Activated CD4-positive, alpha-beta T cell treated with anti-CD3 and anti-CD28 coated beads for 4 hours (primary cell): ENCODE results near the gene EXOSC10.

Experiments used
- DNase-seq, 2 donors: peaks; one replicate each; pipeline ENCODE4 v3.0.0-alpha.2; 2020

EXOSC10 gene

DNA sequence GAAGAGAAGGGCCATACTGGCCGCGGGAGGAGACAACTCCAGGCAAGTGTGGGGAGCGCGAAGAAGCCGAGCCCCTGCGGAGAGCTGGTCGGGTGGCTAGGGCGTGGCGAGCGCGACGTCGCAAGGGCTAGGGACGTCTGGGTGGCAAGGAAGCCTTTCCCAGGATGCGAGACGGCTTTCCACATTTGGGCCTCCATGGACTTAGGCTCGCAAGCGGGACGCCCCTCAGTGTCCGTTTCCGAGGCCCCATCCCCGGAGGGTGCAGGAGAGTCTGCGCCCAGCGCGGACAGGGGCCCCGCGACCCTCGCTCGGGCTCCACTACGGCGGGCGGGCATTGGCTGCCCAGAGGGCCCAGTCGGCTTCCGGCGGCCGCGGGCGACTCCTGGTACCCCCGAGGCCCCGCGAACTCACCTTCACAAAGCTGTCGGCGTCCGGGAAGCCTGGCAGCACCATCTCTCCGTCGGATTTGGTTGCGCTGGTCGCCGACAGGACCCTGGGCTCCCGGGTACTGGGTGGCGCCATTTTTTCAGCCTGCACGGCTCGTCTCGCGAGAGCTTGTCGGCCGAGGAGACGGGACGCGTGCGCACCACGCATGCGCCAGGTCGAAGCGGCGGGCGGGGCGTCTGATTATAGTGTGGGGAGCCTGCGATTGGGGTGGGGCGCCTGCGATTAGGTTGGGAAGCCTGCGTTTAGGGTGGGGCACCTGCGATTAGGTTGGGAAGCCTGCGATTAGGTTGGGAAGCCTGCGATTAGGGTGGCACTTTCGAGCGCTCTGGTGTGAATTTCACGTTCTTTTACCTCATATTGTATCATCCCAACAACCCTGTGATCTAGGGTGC, at the start of gene EXOSC10:
Gene EXOSC10 (minus strand): TSS at position 560 of the 839 bp plus-strand sequence. CDS start 38 bp downstream, at position 522.
- peak; percentile 94 to 95 for DNase-seq

DNA sequence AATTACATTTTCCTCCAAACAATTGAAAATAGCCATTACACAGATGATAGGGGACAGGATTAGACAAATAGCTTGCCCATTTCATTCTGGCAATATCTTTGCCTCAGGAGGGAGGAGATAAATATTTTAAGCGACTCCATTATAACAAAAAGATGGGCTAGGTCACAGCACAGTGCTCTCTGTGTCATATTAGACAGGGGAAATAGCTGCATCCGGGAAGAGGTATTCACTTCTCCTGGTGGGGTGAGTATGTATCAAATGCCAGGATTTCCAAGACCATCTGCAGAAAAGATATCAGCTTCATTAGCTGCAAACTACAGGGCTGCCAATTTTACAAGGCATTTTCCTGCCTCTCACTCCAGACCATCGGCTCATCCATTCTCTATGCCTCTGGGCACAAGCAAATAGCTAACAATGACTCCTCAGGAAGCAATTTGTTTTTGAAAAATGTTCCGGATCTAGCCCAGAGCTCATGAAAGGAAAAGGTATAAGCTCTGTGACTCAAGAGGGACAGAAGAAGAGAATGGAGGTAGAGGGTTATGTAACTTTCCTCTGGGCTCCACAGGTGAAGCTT, 47.6 kb upstream of the EXOSC10 start:
- DNase-seq, result no peak

DNA sequence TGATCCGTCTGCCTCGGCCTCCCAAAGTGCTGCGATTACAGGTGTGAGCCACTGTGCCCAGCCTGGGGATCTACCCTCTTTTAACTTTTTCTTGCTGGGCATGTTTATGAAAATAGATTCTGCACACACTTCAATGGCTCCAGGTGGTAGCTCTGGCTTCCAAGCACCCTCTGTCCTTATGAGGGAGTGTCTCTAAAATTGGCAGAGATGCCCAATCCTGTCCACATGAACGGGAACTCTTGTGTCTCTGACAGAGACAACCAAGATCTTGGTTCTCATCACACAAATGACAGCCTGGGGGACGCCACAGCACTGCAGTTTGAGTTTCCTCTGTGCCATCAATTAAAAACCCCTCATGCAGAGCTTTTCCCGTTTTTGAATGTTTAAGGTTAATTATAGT, 46.1 kb upstream of the EXOSC10 start:
- no peak for DNase-seq

DNA sequence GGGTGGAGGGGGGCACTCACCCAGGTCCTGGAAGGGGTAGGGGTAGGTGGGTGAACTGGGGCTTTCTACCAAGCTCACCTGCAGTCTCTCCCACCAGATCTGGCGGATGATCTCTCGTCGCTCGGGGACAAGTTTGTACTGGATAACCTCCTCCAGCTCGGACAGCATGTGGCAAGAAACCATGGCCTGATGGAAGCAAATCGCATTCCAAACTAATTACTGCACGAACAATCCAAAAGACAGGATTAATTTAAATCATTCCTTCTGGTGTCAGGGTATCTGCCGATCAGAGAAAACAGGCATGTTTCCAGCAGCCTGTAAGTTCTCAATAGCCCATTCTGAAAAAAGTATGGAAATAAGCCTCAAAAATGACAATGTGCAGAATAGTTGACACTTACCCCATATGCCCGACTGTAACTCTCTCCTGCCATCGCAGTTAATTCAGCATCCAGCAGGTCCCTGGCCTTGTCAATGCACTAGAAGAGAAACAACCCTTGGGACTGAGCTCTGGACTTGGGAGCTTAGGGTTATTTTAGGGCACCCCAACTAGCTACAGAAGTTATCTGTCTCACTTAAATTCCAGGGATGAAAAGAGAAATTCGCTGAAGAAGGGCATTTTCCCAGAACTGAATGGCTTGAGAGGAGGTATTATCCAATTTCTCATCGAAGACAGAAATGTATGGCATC, 45.0 kb upstream of the EXOSC10 start:
- DNase-seq, result no peak

DNA sequence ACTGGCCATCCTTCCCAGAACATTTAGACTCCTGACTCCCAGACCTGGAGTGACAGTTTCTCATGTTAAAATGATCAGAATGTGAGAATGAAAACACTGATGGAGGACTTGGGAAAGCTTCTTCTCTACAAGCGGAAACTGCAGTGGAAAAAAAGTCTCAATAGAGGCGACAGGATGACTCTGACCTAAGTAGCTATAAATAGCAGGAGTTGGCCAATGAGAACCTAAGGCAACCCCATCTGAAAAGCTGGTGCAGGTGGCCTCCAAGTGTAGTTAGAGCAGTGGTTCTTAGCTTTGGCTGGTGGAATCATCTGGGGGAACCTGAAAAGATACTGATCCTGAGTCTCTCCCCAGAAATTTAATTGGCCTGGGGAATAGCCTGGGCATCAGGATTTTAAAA, 44.2 kb upstream of the EXOSC10 start:
- DNase-seq, result no peak

DNA sequence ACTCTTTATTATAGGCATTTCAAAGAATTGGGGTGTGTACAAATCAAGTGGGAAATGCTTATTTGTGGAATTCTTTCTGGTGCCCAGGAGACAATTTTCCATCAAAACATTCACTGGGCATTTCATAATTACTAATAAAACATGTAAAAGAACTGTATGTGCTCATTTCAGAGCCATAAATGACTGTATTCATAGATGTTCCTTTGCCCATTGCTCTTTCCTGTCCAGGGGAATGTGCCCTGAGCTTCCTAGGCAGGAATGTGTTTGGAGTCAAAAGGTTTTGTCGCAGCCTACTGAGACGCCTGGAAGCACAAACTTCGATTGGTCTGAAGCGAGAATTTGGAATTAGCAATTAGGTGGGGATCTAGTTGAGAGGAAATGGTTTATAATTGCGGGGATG, 43.7 kb upstream of the EXOSC10 start:
- no peak for DNase-seq

DNA sequence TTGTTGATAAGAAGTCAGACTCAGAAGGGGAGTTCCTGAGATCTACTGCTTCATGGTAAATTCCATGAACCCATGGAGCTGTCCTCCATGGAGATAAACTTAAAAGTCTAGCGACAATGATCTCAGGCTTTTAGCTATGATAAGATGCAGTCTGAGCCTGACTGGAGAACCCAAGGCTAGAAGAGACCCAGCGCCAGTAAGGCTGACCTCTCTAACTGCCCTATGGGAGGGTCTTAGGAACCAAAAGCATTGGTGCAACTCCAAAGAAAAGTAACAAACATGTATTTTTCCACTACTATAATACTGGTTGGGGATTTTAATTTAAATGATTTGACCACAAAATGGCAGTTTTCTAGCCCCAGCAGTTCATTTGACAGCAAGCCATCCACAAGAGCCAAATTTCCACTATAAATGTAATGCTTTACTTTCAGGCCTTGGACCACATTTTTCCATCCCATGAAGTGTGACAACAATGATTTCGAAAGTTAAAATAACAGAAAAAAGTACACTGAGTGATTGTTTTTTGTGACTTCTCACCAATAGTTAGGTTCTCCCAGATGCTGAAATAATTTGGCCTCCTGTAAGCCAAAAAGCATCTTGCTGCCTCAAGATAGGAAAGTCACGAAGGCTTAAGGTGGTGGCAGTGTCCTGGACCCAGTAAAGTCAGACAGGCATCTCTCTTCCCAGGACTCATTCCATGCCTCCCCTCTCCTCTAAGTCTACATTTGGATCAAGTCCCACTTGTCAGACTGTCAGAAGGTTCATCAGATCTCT, 43.1 kb upstream of the EXOSC10 start:
- no peak for DNase-seq

DNA sequence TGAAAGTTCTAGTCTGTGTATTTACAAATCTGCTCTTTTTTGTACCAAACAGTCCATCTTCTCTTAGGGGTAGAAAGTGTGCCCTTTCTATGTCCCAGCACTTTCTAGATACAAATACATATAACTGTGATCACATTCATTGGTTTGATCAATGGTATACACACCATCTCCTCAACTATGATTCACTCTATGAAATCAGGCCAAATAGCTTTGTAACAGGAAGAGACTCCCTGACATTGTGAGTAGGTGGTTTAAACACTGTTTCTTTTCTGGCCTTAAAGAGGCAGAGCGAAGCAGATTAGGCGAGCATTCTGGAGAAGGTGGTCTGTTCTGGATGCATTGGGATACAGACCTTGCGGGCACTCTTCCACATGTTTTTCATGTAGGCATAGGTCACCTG, 39.3 kb upstream of the EXOSC10 start:
- no peak for DNase-seq

DNA sequence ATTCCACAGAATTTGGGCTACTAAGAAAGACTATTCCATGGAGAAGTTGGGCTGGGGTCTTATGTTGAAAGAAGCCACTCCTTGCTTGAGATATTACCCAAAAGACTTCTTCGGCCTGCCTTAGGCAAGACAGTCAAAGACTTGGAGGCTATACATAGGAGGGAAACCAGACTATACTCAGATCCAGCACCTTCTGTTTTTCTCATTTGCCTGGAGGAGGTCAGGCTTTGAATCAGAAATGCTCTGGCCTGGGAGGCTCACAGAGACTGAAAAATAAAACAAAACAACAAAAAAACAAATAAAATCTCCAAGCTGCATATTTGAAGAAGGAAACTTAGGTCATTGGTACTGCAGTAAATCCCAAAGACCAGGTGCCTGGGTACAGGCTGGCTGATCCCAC, 38.4 kb upstream of the EXOSC10 start:
- DNase-seq, result no peak

DNA sequence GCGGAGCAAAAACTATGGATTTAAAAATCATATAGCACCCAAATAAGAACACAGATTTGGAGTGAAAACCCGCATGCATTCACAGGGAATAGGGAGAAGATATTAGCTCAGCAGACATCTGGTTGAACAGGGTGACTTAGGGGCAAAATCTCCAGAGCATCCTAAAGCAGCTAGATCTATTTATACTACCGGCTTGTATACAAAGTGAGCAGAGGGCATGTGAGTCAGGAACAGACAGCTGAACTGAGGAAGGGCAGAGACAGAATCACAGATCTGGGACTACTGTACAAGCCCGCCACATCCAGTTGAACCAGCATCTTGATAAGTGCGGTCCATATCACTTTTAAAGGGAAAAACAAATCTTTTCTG, 35.2 kb upstream of the EXOSC10 start:
- no peak for DNase-seq

DNA sequence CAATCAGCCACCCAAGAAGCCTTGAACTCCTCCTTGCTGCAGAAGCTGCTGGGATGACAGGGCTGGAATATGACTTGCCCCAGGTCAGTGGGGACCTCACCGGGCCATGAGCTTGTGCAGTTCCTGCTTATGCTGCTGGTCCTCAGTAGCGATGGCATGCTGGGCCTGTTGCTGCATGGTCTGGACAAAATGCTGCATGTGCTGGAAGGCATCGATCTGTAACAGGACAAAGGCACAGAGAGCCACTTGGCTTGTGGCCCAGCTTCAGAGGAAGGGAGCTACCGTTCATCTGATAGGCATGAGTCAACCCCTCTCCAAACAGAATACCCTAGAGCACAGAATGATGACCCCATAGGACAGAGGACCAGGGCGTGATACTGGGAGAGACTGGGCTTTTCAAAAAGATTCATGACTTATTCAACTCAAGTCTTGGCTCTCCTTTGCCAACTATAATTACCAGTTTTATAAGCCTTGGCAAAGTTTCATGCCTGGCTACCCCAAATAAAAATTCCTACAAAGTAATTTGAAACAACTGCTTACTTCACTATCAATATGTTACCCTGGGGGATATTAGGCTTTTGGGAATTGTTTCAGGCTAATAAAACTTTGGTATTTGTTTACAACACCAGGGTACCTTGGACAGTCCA, 34.7 kb upstream of the EXOSC10 start:
- DNase-seq, result no peak

DNA sequence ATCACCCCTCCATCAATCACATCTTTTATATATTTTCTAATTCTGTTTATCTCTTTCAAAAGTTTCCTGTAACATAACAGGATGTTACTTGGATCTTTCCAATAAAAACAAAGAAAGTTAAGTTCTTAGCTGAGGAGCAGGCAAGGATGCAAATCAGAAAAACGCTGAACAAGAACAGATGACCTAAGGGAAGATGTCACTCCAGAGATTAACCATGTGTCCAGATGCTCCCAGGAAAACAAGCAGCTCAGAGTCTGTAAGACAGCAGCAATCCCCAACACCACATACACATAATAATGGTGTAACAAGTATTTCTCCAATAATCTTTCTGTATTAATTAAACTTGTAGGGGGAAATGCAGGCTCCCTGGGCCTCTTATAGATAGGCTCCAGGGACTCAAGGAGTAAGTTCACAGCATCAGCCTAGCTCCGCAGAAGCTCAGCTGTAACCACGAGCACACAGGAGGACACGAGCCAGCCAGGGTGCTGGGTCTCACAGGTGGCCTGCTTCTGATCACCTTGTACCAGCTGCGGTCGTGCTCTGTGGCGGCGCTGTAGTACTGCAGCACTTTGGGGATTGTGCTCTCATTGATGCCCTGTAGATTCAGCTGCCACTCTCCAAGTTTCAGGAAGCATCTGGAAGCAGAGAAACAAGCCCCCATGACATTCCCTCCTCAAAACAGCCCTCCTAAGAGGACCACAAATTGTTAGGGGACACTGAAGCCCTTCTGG, 33.1 kb upstream of the EXOSC10 start:
- no peak for DNase-seq

DNA sequence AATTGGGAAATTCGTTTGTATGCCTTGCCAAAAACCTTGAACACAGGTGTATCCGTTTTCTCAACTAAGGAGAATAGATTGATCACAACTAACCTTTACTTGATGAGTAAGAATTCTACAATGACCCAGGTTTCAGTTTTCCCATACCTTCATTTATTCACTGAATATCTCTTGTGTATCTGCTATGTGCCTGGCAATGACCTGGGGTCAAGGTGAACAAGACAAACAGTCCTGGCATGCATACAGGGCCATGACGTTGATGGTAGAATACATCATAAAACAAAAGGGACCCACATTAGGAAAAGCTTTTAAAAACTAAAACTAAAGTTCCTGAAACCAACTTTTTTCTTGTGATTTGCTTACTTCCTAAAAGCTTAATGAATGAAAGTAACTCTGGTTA, 32.1 kb upstream of the EXOSC10 start:
- DNase-seq, result no peak

DNA sequence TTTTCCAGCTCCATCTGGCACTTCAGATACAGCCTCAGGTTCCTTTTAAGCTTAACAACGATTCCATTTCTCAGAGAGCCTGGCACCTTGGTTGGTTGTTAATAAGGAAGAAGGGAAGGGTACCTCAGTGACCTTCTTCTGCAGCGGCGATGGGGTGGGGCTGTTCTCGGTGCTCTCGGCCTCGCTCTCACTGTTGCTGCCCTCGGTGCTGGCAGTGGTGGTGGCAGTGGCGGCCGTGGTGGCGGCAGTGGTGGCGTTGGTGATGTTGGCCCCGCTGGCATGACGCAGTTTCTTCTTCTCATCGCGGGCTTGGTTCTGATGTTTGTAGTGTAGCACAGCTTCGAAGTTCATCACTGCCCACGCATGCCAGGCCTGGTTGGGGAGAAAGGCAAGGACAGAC, 30.7 kb upstream of the EXOSC10 start:
- no peak for DNase-seq

DNA sequence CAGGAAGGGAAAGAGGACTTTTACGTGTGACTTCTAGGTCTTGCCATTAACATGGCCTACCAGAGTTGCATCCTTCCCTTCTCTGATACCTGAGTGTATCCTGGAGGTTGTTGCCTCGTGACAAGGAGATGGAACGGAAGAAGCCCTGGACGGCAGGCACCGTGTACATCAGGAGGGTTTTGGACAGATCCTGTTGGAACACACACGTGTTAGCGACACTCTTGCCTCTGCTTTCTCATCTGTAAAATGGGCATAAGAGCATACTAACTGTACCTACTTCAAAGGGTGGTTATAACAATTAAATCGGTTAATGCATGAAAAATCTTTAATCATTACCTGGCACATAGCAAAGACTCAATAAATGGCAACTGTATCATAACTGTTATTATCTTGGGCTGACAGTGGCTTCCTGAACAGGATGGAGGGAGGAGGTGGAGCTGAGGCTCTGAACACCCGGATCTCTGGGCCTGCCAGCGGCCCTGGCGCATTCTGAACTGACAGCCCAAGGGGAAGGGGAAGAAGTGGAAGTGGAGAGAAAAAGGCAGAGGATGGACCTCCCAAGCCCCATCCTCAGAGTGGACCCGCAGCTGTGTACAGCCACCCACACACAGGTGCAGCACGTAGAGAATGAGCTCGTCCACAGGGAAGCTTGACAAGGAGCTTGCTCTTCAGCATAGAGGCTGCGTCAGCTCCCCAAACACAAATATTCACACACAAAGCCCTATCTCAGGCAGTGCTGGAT, 30.2 kb upstream of the EXOSC10 start:
- no peak for DNase-seq

DNA sequence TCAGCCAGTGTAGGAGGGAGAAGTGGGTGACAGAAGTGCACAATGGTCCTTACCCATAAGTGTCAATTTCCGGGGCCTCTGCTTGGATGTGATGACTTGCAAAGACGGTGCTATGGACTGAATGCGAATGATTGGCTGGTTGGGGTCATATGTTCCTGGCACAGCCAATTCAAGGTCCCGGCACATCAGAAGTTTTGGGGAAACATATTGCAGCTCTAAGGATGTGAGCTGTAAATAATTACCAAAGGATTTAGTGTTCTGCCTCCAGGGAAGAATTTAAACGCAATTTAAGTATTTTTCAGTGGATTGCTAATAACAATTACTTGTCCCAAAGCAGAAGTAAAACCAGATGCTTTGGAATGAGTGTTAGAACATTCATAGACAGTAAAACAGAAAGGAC, 26.9 kb upstream of the EXOSC10 start:
- no peak for DNase-seq

DNA sequence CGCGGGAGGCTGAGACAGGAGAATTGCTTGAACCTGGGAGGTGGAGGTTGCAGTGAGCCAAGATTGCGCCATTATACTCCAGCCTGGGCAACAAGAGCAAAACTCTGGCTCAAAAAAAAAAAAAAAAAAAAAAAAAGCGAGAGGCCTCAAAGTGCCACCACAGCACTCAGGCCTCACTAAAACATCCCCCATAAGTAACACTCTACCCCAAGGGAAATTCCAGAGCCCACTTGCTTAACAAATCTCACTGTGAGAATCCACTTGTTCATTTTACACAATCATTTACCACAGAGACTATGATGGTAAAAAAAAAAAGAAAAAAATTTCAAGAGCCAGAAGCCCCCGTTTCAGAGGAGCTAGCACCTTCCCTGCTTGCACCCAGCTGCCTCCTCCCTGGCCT, 26.3 kb upstream of the EXOSC10 start:
- no peak for DNase-seq

DNA sequence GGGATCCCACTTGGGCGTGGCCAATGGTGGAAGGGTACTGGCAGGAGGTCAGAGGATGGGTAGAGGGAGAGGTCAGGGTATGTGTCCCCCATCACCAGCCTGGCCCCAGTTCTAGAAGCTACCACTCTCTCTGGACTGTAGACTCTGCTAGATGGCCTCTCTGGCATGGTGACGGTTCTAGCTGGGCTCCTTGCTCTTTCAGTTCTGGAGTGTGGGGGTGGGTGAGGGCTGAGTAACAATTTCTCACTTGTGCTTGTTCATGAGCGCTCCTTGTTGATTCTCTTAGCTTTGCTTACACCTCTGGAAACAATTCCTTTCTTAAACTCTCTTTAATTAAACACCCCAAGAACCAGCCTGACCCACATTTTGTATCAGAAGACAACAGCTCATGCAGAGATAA, 25.3 kb upstream of the EXOSC10 start:
- no peak for DNase-seq

DNA sequence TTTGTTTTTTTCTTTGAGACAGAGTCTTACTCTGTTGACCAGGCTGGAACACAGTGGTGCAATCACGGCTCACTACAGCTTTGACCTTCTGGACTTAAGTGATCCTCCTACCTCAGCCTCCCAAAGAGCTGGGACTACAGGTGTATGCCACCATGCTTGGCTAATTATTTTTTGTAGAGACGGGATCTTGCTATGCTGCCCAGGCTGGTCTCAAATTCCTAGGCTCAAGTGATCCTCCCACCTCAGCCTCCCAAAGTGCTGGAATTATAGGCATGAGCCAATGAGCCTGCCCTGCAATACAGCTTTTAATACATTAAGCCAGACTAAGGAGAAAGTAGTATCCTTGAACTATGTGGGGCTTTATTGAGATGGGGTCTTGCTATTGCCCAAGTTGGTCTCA, 16.6 kb upstream of the EXOSC10 start:
- no peak for DNase-seq

DNA sequence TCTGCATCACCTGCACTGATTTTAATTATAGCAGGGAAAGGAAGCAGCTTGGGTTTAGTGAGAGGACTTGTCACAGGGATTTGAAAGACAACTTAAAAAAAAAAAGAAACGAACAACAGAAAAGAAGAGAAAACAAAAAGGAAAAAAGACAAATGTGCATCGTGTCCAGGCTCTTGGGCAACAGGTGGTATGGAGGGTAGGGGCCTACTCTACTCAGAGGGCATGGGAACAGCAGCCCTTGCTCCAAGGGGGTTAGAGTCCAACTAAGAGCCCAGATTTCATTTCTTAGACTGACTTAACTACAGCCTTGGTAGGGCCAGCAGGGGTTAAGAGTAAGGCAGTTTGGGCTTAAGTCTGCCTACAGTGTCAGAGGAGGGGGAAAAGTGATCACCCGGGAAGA, 15.3 kb upstream of the EXOSC10 start:
- no peak for DNase-seq

DNA sequence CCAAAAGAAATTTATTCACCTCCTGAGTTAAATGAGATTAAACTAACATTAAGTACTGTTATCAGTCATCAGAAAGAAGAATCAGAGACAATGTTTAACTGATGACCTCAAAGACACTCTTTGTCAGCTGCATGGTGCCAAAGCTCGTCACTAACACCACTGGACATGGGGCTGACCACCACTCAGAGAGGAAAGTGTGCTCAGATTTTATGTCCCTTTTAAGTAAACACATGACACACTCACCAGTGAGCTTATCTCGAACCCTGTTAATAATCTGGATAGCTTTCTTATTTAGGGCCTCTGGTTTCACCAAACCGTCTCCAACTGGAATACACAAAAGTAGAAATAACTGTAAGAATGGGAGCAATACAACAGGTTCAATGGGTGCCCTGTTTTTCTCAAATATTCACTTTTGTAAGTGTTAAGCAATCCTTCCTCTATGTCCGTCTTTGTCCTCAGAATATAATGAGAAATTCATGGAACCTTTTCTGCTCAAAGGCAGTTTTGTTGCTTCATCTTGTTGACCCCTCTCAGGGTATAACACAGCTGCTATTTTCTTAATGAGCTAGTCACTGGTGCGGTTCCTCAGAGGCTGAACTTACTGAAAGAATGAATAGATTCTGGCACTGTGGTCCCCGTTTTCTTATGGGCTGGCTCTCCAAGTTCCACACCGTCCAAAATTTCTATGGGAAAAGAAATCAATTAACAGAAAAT, 9.5 kb upstream of the EXOSC10 start:
- no peak for DNase-seq
